ENCODE results near the gene MYO1F.

Gene MYO1F

DNA sequence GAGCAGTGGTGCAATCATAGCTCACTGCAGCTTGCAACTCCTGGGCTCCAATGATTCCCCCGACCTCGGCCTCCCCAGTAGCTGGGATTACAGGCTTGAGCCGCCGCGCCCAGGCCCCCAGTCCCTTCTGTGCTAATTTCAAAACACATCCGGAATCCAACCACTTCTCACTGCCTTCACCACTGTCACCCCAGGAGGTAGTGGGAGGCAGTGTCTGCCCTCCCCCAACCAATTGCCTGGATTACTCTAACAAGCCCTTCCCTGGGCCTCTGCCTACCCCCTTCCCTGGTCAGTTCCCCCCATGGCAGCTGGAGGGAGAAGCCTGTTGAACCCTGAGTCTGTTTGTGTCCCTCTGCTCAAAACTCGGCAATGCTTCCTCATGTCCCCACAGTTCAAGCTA is 77.1 kb downstream of the MYO1F start:
- peaks cover 6% of the 10 kb centered on the region for H3K4me1 ChIP-seq (ENCODE audit: control insufficient read depth, low read depth, low read length)
- H3K27me3 ChIP-seq (ENCODE audit: control insufficient read depth, insufficient read depth, low read length), result no peaks in the 10 kb centered on the region
- no peaks in the 10 kb centered on the region for H3K9me3 ChIP-seq (ENCODE audit: control insufficient read depth, low read depth, low read length)
- no peak overlapping the region for H3K27ac ChIP-seq (ENCODE audit: low read length)
- H3K9ac ChIP-seq (ENCODE audit: low read length), result no peak overlapping the region
- no peak overlapping the region for H3K4me3 ChIP-seq (ENCODE audit: low read length)
- no peaks in the 10 kb centered on the region for H3K36me3 ChIP-seq (ENCODE audit: control insufficient read depth, low read depth, low read length)

- Histone ChIP-seq H3K9me3 (ENCODE audit: control insufficient read depth, low read depth, low read length) (no peaks in the 10 kb centered on the region), H3K4me3 (ENCODE audit: low read length) (no peak overlapping the region), H3K4me1 (ENCODE audit: control insufficient read depth, low read depth, low read length) (peaks cover 6% of the 10 kb centered on the region), H3K36me3 (ENCODE audit: control insufficient read depth, low read depth, low read length) (no peaks in the 10 kb centered on the region), H3K27ac (ENCODE audit: low read length) (no peak overlapping the region), H3K9ac (ENCODE audit: low read length) (no peak overlapping the region), H3K27me3 (ENCODE audit: control insufficient read depth, insufficient read depth, low read length) (no peaks in the 10 kb centered on the region)
Observed at GRCh38 chr19:8499048-8499833, 78.0 kb downstream of the MYO1F start.

DNA sequence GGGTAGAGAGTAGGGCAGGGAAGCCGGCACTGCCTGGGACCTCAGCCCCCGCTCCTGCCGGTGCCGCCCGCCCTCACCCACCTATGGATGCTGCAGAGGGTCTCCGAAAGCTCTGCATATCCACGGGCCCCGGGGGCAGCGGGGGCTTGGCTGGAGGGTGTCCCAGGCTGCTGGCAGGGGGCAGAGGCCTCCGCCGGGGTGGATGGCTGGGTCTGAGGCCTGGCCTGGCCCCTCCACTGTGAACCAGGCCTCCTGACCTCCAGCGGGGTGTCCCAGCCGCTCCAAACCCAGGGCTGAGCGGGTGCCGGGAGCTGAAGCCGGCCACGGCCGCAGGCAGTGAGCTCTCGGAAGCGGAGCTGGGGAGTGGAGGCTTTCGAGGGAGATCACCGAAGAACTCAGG is 78.9 kb downstream of the MYO1F start:
- Histone ChIP-seq H3K36me3 (ENCODE audit: control insufficient read depth, low read depth, low read length) (no peaks in the 10 kb centered on the region), H3K9me3 (ENCODE audit: control insufficient read depth, low read depth, low read length) (no peaks in the 10 kb centered on the region), H3K27me3 (ENCODE audit: control insufficient read depth, insufficient read depth, low read length) (no peaks in the 10 kb centered on the region), H3K4me1 (ENCODE audit: control insufficient read depth, low read depth, low read length) (peaks cover 6% of the 10 kb centered on the region), H3K27ac (ENCODE audit: low read length) (no peak overlapping the region), H3K4me3 (ENCODE audit: low read length) (no peak overlapping the region), H3K9ac (ENCODE audit: low read length) (no peak overlapping the region)

DNA sequence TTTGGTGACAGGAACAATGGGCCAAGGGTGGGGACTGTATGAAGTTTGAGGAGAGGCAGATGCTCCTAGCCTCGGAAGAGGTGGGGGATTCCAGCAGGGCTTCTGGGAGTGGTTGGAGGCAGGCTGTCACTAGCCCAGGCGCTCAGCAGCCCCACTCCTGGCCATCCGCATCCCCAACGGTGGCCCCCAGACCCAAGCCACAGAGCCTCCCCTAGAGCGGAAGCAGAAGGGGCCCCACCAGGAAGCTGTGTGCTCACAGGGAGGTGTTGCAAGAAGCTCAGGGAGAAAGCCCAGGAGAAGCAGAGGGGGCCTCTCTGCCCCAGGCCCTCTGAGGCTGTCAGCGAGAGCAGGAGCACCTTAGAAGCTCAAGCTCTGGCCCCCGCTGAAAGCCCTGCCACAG is 83.1 kb downstream of the MYO1F start:
- Histone ChIP-seq H3K9me3 (ENCODE audit: control insufficient read depth, low read depth, low read length) (no peaks in the 10 kb centered on the region), H3K36me3 (ENCODE audit: control insufficient read depth, low read depth, low read length) (no peaks in the 10 kb centered on the region), H3K4me3 (ENCODE audit: low read length) (no peak overlapping the region), H3K9ac (ENCODE audit: low read length) (no peak overlapping the region), H3K27ac (ENCODE audit: low read length) (no peak overlapping the region), H3K4me1 (ENCODE audit: control insufficient read depth, low read depth, low read length) (no peaks in the 10 kb centered on the region), H3K27me3 (ENCODE audit: control insufficient read depth, insufficient read depth, low read length) (no peaks in the 10 kb centered on the region)

DNA sequence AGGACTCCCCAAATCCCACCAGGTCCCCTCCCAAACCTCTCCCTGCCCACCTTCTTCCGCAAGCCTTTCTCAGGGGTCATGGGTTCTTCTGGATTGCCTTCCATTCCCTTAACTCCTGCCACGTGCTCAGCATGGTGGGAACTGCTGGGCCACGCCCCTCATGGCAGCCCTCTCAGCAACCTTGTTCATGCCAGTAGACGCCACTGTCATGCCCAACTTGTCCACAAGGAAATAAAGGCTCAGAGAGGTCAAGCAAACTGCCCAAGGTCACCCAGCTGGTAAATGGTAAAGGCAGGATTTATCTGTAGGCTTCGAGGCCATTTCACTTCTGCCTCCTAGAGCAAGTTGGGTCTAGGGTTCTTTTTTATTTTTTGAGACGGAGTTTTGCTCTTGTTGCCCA is 85.7 kb downstream of the MYO1F start:
- H3K9ac ChIP-seq (ENCODE audit: low read length), result no peak overlapping the region
- no peaks in the 10 kb centered on the region for H3K27me3 ChIP-seq (ENCODE audit: control insufficient read depth, insufficient read depth, low read length)
- peaks cover 25% of the 10 kb centered on the region for H3K36me3 ChIP-seq (ENCODE audit: control insufficient read depth, low read depth, low read length)
- H3K9me3 ChIP-seq (ENCODE audit: control insufficient read depth, low read depth, low read length), result no peaks in the 10 kb centered on the region
- H3K27ac ChIP-seq (ENCODE audit: low read length), result no peak overlapping the region
- no peaks in the 10 kb centered on the region for H3K4me1 ChIP-seq (ENCODE audit: control insufficient read depth, low read depth, low read length)
- no peak overlapping the region for H3K4me3 ChIP-seq (ENCODE audit: low read length)

DNA sequence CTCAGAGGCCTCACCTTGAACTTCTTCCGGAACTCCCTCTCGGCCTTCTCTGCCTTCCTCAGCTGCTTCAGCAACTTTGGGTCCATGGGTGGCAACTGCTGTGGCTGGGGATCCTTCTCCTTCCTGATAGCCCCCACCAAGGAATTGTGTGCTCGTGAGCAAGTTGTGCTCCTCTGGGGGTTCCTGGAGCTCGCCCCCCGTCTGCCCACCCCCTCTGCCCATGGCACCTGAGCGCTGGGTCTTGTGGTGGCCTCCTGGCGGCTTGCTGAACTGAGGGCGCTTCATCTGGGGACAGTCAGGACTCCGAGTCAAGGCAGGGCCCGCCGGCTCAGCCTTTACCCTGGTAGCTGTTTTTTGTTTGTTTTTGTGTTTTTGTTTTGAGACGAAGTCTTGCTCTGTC is 86.4 kb downstream of the MYO1F start:
- no peak overlapping the region for H3K9ac ChIP-seq (ENCODE audit: low read length)
- peaks cover 32% of the 10 kb centered on the region for H3K36me3 ChIP-seq (ENCODE audit: control insufficient read depth, low read depth, low read length)
- no peaks in the 10 kb centered on the region for H3K27me3 ChIP-seq (ENCODE audit: control insufficient read depth, insufficient read depth, low read length)
- no peaks in the 10 kb centered on the region for H3K4me1 ChIP-seq (ENCODE audit: control insufficient read depth, low read depth, low read length)
- H3K4me3 ChIP-seq (ENCODE audit: low read length), result no peak overlapping the region
- no peak overlapping the region for H3K27ac ChIP-seq (ENCODE audit: low read length)
- no peaks in the 10 kb centered on the region for H3K9me3 ChIP-seq (ENCODE audit: control insufficient read depth, low read depth, low read length)

- Histone ChIP-seq H3K27ac (ENCODE audit: low read length) (no peak overlapping the region), H3K9ac (ENCODE audit: low read length) (no peak overlapping the region), H3K27me3 (ENCODE audit: control insufficient read depth, insufficient read depth, low read length) (no peaks in the 10 kb centered on the region), H3K9me3 (ENCODE audit: control insufficient read depth, low read depth, low read length) (no peaks in the 10 kb centered on the region), H3K36me3 (ENCODE audit: control insufficient read depth, low read depth, low read length) (peaks cover 37% of the 10 kb centered on the region), H3K4me3 (ENCODE audit: low read length) (no peak overlapping the region), H3K4me1 (ENCODE audit: control insufficient read depth, low read depth, low read length) (no peaks in the 10 kb centered on the region)
Observed at GRCh38 chr19:8490395-8490760, 86.9 kb downstream of the MYO1F start.

GRCh38 chr19:8489561-8490394 is 87.5 kb downstream of the MYO1F start:
- Histone ChIP-seq H3K4me1 (ENCODE audit: control insufficient read depth, low read depth, low read length) (no peaks in the 10 kb centered on the region), H3K36me3 (ENCODE audit: control insufficient read depth, low read depth, low read length) (peaks cover 43% of the 10 kb centered on the region), H3K9ac (ENCODE audit: low read length) (no peak overlapping the region), H3K4me3 (ENCODE audit: low read length) (no peak overlapping the region), H3K27me3 (ENCODE audit: control insufficient read depth, insufficient read depth, low read length) (no peaks in the 10 kb centered on the region), H3K27ac (ENCODE audit: low read length) (no peak overlapping the region), H3K9me3 (ENCODE audit: control insufficient read depth, low read depth, low read length) (no peaks in the 10 kb centered on the region)

DNA sequence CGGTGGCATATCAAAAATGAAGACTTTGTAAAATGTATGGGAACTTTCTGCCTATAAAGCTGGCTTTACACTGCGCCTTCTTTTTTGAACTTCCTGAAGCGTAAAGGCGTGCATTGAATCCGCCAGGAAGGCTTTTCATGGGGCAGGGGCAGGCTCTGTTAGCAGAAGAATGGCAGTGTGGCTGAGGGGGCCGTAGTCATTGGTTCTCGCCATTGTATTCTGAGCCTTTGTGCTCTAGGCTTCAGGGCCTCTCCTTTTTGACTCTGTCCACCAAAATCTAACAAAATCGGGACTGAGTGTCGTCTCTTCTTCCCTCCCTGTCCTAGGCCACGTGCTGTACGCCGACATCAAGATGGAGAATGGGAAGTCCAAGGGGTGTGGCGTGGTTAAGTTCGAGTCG is 88.9 kb downstream of the MYO1F start:
- peaks cover 55% of the 10 kb centered on the region for H3K36me3 ChIP-seq (ENCODE audit: control insufficient read depth, low read depth, low read length)

DNA sequence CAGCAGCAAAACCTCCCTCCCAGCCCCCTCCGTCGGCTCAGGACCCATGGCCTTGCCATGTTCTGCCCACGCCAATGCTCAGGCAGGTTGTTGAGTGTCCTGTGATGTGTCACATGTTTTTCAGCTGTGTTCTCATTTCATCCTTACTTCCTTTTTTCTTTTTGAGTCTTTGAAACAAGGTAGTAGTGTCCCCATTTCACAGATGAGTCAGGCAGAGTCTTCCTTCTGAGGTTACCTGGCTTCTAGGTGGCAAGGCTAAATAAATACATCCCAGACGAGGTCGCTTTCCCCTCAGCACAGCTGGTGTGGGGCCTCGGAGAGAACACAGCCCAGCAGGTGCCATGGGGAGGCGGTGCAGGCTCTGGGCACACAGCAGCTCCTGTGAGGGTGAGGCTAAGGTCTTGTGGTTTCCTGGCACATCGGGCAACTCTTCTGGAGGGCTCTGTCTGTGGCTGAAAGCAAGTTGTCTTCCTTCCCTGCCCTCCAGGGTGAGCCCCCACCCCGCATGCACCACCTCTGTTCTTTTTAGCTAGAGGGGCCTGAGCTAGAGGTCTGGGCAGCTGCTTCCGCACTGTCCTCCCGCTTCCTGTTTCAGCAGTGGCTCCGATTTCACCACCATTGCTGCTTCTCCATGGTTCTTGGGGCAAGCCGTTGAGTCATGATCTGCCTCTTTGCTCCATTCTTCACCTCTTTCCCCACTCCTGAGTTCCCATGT is 89.9 kb downstream of the MYO1F start:
- Histone ChIP-seq H3K27me3 (ENCODE audit: control insufficient read depth, insufficient read depth, low read length) (no peaks in the 10 kb centered on the region), H3K27ac (ENCODE audit: low read length) (no peak overlapping the region), H3K4me3 (ENCODE audit: low read length) (no peak overlapping the region), H3K9ac (ENCODE audit: low read length) (no peak overlapping the region), H3K4me1 (ENCODE audit: control insufficient read depth, low read depth, low read length) (no peaks in the 10 kb centered on the region), H3K9me3 (ENCODE audit: control insufficient read depth, low read depth, low read length) (no peaks in the 10 kb centered on the region), H3K36me3 (ENCODE audit: control insufficient read depth, low read depth, low read length) (peaks cover 66% of the 10 kb centered on the region)

More for the DNA sequence above, 88.9 kb downstream of the MYO1F start:
- Histone ChIP-seq H3K27me3 (ENCODE audit: control insufficient read depth, insufficient read depth, low read length) (no peaks in the 10 kb centered on the region), H3K9ac (ENCODE audit: low read length) (no peak overlapping the region), H3K4me3 (ENCODE audit: low read length) (no peak overlapping the region), H3K4me1 (ENCODE audit: control insufficient read depth, low read depth, low read length) (no peaks in the 10 kb centered on the region), H3K27ac (ENCODE audit: low read length) (no peak overlapping the region), H3K9me3 (ENCODE audit: control insufficient read depth, low read depth, low read length) (no peaks in the 10 kb centered on the region)

- no peaks in the 10 kb centered on the region for H3K27me3 ChIP-seq (ENCODE audit: control insufficient read depth, insufficient read depth, low read length)
- H3K4me3 ChIP-seq (ENCODE audit: low read length), result no peak overlapping the region
- H3K4me1 ChIP-seq (ENCODE audit: control insufficient read depth, low read depth, low read length), result no peaks in the 10 kb centered on the region
- no peaks in the 10 kb centered on the region for H3K9me3 ChIP-seq (ENCODE audit: control insufficient read depth, low read depth, low read length)
- H3K9ac ChIP-seq (ENCODE audit: low read length), result no peak overlapping the region
- H3K36me3 ChIP-seq (ENCODE audit: control insufficient read depth, low read depth, low read length), result peaks cover 70% of the 10 kb centered on the region
- no peak overlapping the region for H3K27ac ChIP-seq (ENCODE audit: low read length)
Observed at GRCh38 chr19:8486661-8487136, 90.5 kb downstream of the MYO1F start.
